Forelimb muscle (tissue), 1 donor: Measurements from ENCODE around the gene SYS1. TPM values are rescaled to one million over a fixed set of nuclear protein-coding genes. Genes with fewer than 3 reads are reported as not detected.
"Not testable (repeated sequence)": the region's sequence is repeated elsewhere in the genome, so short reads cannot be mapped to it uniquely, and the experiment has no call there.

Experiments
- DNase-seq: peaks from one replicate; pipeline ENCODE4 v3.0.0-alpha.2; 2013; ENCODE audit warnings: low read depth
- polyA plus RNA-seq: library from polyadenylated mRNA; unstranded; fragments of 120-200 nt; gene quantifications from one replicate; pipeline ENCODE4 v1.2.1, GENCODE V29; 2013; ENCODE audit not compliant: insufficient read length

Gene SYS1
- polyA plus RNA-seq, 1 donor = 14.2 TPM

- no peak for DNase-seq
These were observed 23.2 kb upstream of the SYS1 start for GRCh38 chr20:45339799-45340198.

GRCh38 chr20:45340236-45340847 is 22.6 kb upstream of the SYS1 start:
- DNase-seq = no peak

GRCh38 chr20:45340951-45341350 is 22.0 kb upstream of the SYS1 start:
- DNase-seq = no peak

GRCh38 chr20:45341579-45341938 is 21.4 kb upstream of the SYS1 start:
- DNase-seq = no peak

- no peak for DNase-seq
These were observed 20.8 kb upstream of the SYS1 start for GRCh38 chr20:45341939-45342854.

- DNase-seq = no peak
These were observed 20.0 kb upstream of the SYS1 start for GRCh38 chr20:45342855-45343531.

GRCh38 chr20:45343532-45344167 is 19.3 kb upstream of the SYS1 start:
- no peak for DNase-seq

- no peak for DNase-seq
These were observed 18.6 kb upstream of the SYS1 start for GRCh38 chr20:45344168-45344860.

- no peak for DNase-seq
These were observed 17.6 kb upstream of the SYS1 start for GRCh38 chr20:45345104-45345936.

- no peak for DNase-seq
These were observed 16.7 kb upstream of the SYS1 start for GRCh38 chr20:45346291-45346718.

GRCh38 chr20:45346851-45347250 is 16.1 kb upstream of the SYS1 start:
- no peak for DNase-seq

- DNase-seq = no peak
These were observed 15.5 kb upstream of the SYS1 start for GRCh38 chr20:45347297-45347935.

- no peak for DNase-seq
These were observed 14.8 kb upstream of the SYS1 start, which contains the start of gene SDC4 for GRCh38 chr20:45347936-45348778. Gene SDC4, minus strand, starts transcription at chr20:45348424. Its CDS starts 40 bp downstream, at chr20:45348384.

- no peak for DNase-seq
These were observed 12.7 kb upstream of the SYS1 start for GRCh38 chr20:45350217-45350616.

- not testable (repeated sequence) for DNase-seq
These were observed 12.2 kb upstream of the SYS1 start for GRCh38 chr20:45350795-45351194.

GRCh38 chr20:45352729-45353128 is 10.2 kb upstream of the SYS1 start:
- DNase-seq = no peak

GRCh38 chr20:45353746-45354145 is 9.2 kb upstream of the SYS1 start:
- DNase-seq = no peak

- no peak for DNase-seq
These were observed 8.3 kb upstream of the SYS1 start for GRCh38 chr20:45354423-45355208.
